ENCODE measurements around the gene YY1AP1. TPM values are rescaled to one million over a fixed set of nuclear protein-coding genes. Genes with fewer than 3 reads are reported as not detected.
A peak's percentile ranks its signal among the peaks of the same experiment; 100 is the strongest.
"Not testable (repeated sequence)": the region's sequence is repeated elsewhere in the genome, so short reads cannot be mapped to it uniquely, and the experiment has no call there.

The YY1AP1 gene, protein sequence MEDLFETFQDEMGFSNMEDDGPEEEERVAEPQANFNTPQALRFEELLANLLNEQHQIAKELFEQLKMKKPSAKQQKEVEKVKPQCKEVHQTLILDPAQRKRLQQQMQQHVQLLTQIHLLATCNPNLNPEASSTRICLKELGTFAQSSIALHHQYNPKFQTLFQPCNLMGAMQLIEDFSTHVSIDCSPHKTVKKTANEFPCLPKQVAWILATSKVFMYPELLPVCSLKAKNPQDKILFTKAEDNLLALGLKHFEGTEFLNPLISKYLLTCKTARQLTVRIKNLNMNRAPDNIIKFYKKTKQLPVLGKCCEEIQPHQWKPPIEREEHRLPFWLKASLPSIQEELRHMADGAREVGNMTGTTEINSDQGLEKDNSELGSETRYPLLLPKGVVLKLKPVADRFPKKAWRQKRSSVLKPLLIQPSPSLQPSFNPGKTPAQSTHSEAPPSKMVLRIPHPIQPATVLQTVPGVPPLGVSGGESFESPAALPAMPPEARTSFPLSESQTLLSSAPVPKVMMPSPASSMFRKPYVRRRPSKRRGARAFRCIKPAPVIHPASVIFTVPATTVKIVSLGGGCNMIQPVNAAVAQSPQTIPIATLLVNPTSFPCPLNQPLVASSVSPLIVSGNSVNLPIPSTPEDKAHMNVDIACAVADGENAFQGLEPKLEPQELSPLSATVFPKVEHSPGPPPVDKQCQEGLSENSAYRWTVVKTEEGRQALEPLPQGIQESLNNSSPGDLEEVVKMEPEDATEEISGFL
- 46.6 TPM for polyA plus RNA-seq (2013, experiment 1 of 2; ENCODE audit: insufficient read length)
- polyA plus RNA-seq (2013, experiment 2 of 2; ENCODE audit: insufficient read length), result 46.7 TPM

GRCh38 chr1:155688324-155689080 lies at the start of gene YY1AP1:
Gene YY1AP1 (minus strand): TSS chr1:155688774. CDS start chr1:155680436, 8,338 bp downstream.
- peak; percentile 89 for DNase-seq

- peak; percentile 63 for DNase-seq
Measured at GRCh38 chr1:155729031-155729898, 40.7 kb upstream of the YY1AP1 start.

GRCh38 chr1:155725142-155725541 lies 36.6 kb upstream of the YY1AP1 start:
- DNase-seq, result no peak

DNA sequence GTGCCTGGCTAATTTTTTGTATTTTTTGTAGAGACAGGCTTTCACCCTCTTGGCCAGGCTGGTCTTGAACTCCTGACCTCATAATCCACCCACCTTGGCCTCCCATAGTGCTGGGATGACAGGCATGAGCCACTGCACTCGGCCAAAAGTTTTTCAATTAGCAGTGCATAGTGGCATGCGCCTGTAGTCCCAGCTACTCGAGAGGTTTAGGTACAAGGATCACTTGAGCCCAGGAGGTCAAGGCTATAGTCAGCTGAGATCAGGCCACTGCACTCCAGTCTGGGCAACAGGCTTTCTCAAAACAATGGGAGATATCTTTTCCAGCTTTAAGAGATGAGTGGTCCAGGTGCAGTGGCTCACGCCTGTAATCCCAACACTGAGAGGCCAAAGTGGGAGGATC lies 31.1 kb upstream of the YY1AP1 start:
- no peak for DNase-seq

GRCh38 chr1:155718524-155719115 lies 30.0 kb upstream of the YY1AP1 start:
- not testable (repeated sequence) for DNase-seq

- no peak for DNase-seq
Measured at GRCh38 chr1:155717041-155717440, 28.5 kb upstream of the YY1AP1 start.

DNA sequence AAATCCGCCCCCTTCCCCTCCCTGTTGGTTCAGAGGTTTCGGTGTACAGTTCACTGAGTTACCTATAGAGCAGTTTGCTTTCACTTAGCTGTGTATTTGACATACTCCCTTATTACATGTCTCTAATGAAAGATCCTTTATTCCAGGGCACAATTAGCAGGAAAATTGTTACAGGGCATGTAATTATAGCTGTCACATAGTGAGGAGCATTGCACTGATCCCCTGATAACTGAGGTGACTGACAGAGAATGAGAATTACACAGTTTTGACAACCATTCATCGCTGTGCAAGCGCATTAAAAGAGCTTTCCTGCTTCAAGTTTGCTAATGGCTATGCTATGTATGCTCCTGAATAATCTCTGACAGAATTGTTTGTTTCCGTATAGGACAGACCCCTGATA lies 27.2 kb upstream of the YY1AP1 start:
- DNase-seq, result no peak

DNA sequence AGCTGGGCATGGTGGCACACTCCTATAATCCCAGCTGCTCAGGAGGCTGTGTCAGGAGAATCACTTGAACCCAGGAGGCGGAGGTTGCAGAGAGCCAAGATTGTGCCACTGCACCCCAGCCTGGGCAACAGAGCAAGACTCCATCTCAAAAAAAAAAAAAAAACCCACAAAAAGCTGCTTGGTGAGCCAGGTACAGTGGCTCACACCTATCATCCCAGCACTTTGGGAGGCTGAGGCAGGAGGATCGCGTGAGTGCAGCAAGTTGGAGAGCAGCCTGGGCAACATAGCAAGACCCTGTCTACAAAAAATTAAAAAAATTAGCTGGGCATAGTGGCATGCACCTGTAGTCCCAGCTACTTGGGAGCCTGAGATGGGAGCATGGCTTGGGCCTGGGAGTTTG lies 26.5 kb upstream of the YY1AP1 start:
- DNase-seq, result not testable (repeated sequence)

DNA sequence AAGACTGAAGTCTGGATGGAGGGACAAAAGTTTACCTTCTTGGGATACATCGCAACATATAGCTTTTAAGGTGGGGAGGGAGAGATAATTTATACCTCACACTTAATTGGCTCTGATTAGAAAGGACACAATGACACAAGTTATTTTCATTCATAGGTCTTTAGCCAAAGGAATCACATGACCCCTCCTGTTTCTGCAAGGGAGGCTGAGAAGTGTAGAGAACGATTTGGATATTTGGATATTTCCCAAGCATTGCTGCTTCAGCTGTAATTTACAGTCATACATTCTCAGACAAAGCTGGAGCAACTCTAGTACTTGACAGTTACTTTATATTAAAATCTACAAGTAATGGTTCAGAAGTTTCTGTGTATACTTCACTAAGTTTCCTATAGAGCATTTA lies 24.5 kb upstream of the YY1AP1 start:
- DNase-seq, result no peak

- DNase-seq, result not testable (repeated sequence)
Measured at GRCh38 chr1:155712636-155713035, 24.1 kb upstream of the YY1AP1 start.

- not testable (repeated sequence) for DNase-seq
Measured at GRCh38 chr1:155711457-155711856, 22.9 kb upstream of the YY1AP1 start.

- no peak for DNase-seq
Measured at GRCh38 chr1:155709391-155709790, 20.8 kb upstream of the YY1AP1 start.

DNA sequence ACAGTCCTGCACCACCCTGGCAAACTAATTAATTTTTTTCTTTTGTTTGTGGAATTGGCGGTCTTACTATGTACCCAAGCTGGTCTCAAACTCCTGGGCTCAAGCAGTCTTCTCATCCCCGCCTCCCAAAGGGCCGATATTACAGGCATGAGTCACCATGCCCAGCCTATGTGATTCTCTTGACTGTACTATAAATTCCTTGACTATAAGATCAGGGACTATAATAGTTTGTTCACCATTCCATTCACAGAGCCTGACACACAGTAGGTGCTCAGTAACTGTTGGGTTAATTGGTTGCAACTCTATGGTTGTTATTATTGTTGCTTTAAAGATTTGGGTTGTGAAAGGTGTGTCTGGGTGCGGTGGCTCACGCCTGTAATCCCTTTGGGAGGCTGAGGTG lies 17.6 kb upstream of the YY1AP1 start:
- DNase-seq, result peak; percentile 57

DNA sequence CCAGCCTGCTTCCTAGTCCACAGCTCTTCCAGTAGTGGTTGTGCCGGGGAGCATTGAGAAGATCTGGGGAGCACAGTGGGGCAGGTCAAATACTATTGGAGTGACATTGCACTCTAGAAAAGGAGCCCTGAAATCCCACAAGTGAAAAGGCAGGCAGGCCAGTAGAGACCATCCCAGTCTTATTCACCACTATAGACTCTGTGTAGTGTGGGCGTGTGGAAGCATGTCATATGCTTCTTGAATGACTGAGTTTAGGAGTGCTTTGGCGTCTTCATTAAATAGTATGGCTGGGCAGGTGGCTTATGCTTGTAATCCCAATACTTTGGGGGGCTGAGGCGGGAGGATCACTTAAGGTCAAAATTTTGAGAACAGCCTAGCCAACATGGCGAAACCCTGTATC lies 15.8 kb upstream of the YY1AP1 start:
- DNase-seq, result not testable (repeated sequence)

DNA sequence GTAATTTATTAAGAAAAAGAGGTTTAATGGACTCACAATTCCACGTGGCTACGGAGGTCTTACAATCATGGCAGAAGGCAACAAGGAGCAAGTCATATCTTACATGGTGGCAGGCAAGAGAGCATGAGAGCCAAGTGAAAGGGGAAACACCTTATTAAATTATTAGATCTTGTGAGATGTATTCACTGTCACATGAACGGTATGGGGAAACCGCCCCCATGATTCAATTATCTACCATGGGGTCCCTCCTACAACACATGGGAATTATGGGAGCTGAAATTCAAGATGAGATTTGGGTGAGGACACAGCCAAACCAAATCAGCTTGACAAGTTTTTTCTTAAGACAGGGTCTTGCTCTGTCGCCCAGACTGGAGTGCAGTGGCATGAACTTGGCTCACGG lies 14.6 kb upstream of the YY1AP1 start:
- no peak for DNase-seq

- not testable (repeated sequence) for DNase-seq
Measured at GRCh38 chr1:155701675-155702074, 13.1 kb upstream of the YY1AP1 start.

GRCh38 chr1:155699062-155699461 lies 10.5 kb upstream of the YY1AP1 start:
- not testable (repeated sequence) for DNase-seq

DNA sequence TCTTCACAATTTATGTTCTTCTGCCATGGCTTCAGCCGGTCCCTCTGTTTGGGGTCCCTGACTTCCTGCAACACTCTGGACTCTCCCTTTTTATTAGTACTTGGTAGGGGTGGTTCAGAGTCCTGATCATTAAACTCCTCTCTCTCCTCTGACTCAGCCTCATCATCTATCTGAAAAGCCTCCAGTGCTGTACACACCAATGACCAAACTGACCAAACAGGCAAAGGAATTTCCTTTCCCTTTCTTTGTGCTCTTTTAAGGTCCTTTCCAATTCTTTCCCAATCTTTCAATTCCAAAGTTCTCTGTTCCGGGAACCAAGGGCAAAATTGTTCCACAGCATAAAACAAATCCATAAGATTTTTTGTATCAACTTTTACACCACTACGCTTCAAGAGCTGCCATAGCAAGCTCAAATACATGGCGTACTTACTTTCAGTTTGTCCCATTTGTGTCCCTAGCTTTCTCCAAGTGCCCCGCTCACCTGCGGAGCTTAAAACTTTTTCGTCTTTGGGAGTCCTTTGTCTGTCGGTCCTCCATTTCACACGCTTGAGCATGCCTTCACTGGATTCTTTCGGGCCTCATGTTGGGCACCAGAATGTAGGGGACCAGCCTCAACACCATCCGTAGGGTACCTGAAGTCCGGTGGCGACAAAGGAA lies 9.9 kb upstream of the YY1AP1 start:
- peak; percentile 26 for DNase-seq

DNA sequence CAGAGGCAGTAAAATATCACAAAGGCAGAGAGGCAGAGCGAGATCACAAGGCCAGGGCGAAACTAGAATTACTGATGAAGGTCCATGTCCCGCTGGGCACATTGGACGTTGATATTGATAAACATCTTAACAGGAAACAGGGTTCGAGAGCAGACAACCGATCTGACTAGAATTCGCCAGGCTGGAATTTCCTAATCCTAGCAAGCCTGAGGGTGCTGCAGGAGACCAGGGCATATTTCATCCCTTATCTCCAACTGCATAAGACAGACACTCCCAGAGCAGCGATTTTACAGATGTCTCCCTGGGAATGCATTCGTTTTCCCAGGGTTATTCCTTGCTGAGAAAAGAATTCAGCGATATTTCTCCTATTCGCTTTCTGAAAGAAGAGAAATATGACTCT lies 9.0 kb upstream of the YY1AP1 start:
- DNase-seq, result not testable (repeated sequence)

DNA sequence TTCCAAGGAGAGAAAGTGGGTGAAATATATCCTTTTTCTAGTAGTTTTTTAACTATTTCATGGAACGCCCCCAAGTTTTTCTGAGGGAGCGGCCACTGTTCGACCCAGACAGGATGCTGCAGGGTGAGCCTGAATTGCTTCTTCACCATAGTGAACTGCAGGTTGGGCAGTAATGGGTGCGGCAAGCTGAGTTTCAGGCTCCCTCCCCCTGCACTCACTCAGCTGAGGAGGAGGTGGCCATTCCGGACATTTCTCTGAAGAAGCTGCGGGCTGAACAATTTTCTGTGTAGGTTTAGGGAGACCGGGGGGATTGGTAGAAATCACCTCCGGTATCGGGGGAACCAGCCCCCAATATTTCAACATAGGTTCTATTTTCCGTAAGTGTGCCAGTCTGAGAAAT lies 8.5 kb upstream of the YY1AP1 start:
- DNase-seq, result no peak

- DNase-seq, result no peak
Measured at GRCh38 chr1:155696524-155696923, 8.0 kb upstream of the YY1AP1 start.
